Cerebellar nuclear complex (tissue), 1 donor: ENCODE measurements around the gene PCP2.

Source experiments
- DNase-seq, 2 experiments: peaks; one replicate each; lab custom pipeline; 2025; lab: John Stamatoyannopoulos, UW

The PCP2 gene

GRCh38 chr19:7633698-7634097 is at the start of gene PCP2:
PCP2 (minus strand) TSS chr19:7633719; CDS start chr19:7633457, 262 bp downstream.
- DNase-seq, result no peak

- no peak for DNase-seq
These were observed 48.8 kb upstream of the PCP2 start for GRCh38 chr19:7682175-7682855.

- DNase-seq, result peak in 1 of 2 experiments; percentile 27
These were observed 48.0 kb upstream of the PCP2 start for GRCh38 chr19:7681340-7682174.

- DNase-seq, result peak in 1 of 2 experiments; percentile 7
These were observed 47.3 kb upstream of the PCP2 start, which contains the start of gene TRAPPC5 for GRCh38 chr19:7680606-7681339. TRAPPC5 (plus strand) TSS chr19:7680833; CDS start chr19:7682254, 1,421 bp downstream.

- no peak for DNase-seq
These were observed 46.5 kb upstream of the PCP2 start for GRCh38 chr19:7679771-7680605.

GRCh38 chr19:7678971-7679751 is 45.6 kb upstream of the PCP2 start:
- DNase-seq, result peak in 1 of 2 experiments; percentile 27

GRCh38 chr19:7677669-7678311 is 44.3 kb upstream of the PCP2 start:
- DNase-seq, result no peak

- DNase-seq, result no peak
These were observed 43.3 kb upstream of the PCP2 start, which contains the start of gene MCEMP1 for GRCh38 chr19:7676854-7677253. MCEMP1 (plus strand) TSS chr19:7677090; CDS start chr19:7677121, 31 bp downstream.

GRCh38 chr19:7676376-7676775 is 42.9 kb upstream of the PCP2 start:
- DNase-seq, result no peak

- no peak for DNase-seq
These were observed 40.8 kb upstream of the PCP2 start for GRCh38 chr19:7674010-7675005.

- no peak for DNase-seq
These were observed 39.0 kb upstream of the PCP2 start for GRCh38 chr19:7672522-7672921.

GRCh38 chr19:7670790-7671189 is 37.3 kb upstream of the PCP2 start:
- DNase-seq, result no peak

- no peak for DNase-seq
These were observed 36.7 kb upstream of the PCP2 start for GRCh38 chr19:7670150-7670783.

GRCh38 chr19:7669641-7670040 is 36.1 kb upstream of the PCP2 start:
- no peak for DNase-seq

- no peak for DNase-seq
These were observed 35.3 kb upstream of the PCP2 start, which contains the start of gene RETN for GRCh38 chr19:7668842-7669241. RETN (plus strand) TSS chr19:7669049; CDS start chr19:7669327, 278 bp downstream.

- no peak for DNase-seq
These were observed 31.6 kb upstream of the PCP2 start for GRCh38 chr19:7665076-7665475.

GRCh38 chr19:7663706-7664105 is 30.2 kb upstream of the PCP2 start:
- no peak for DNase-seq

GRCh38 chr19:7662657-7663056 is 29.1 kb upstream of the PCP2 start:
- DNase-seq, result no peak
